Muscle layer of duodenum (tissue), 2 donors: ENCODE data around the gene MYDGF.

ENCODE experiments used
- H3K27ac ChIP-seq: one replicate; pipeline ENCODE4 v1.7.0; 2013; ENCODE audit warnings: mild to moderate bottlenecking, low read length
- H3K27me3 ChIP-seq: one replicate; pipeline ENCODE4 v1.7.0; 2013; ENCODE audit warnings: low read depth, mild to moderate bottlenecking, control low read depth, low read length
- H3K36me3 ChIP-seq, 2 donors: one replicate each; pipeline ENCODE4 v1.7.0; 2013; ENCODE audit warnings: low read length in 2 of 2, control low read depth in 1 of 2, mild to moderate bottlenecking in 1 of 2; ENCODE audit not compliant: insufficient read depth in 2 of 2, control insufficient read depth in 1 of 2
- H3K4me1 ChIP-seq, 2 donors: one replicate each; pipeline ENCODE4 v1.7.0; 2013; ENCODE audit warnings: low read length in 2 of 2, mild to moderate bottlenecking in 2 of 2, control low read depth in 1 of 2, moderate library complexity in 1 of 2; ENCODE audit not compliant: insufficient read depth in 2 of 2, control insufficient read depth in 1 of 2
- H3K4me3 ChIP-seq, 2 donors: one replicate each; pipeline ENCODE4 v1.7.0; 2013; ENCODE audit warnings: low read length in 2 of 2, low read depth in 1 of 2, mild to moderate bottlenecking in 1 of 2
- H3K9me3 ChIP-seq, 2 donors: one replicate each; pipeline ENCODE4 v1.7.0; 2013; ENCODE audit warnings: low read length in 2 of 2, control low read depth in 1 of 2, mild to moderate bottlenecking in 1 of 2; ENCODE audit not compliant: control insufficient read depth in 1 of 2
- donor health status: healthy.

MYDGF gene

GRCh38 chr19:4620675-4621074 lies 49.5 kb downstream of the MYDGF start:
- H3K27ac ChIP-seq, result no peak overlapping the region
- no peaks in the 10 kb centered on the region for H3K36me3 ChIP-seq
- H3K27me3 ChIP-seq, result peaks cover 3% of the 10 kb centered on the region
- no peak overlapping the region for H3K4me3 ChIP-seq
- H3K9me3 ChIP-seq, result no peaks in the 10 kb centered on the region
- H3K4me1 ChIP-seq, result no peaks in the 10 kb centered on the region

- Histone ChIP-seq H3K27me3 (peaks cover 3% of the 10 kb centered on the region), H3K9me3 (no peaks in the 10 kb centered on the region)
Measured at GRCh38 chr19:4619668-4620294, 50.4 kb downstream of the MYDGF start.

GRCh38 chr19:4618019-4618418 lies 52.1 kb downstream of the MYDGF start:
- Histone ChIP-seq H3K36me3 (no peaks in the 10 kb centered on the region), H3K4me1 (no peaks in the 10 kb centered on the region), H3K4me3 (no peak overlapping the region), H3K27ac (no peak overlapping the region), H3K9me3 (no peaks in the 10 kb centered on the region), H3K27me3 (peaks cover 3% of the 10 kb centered on the region)

More at GRCh38 chr19:4619668-4620294, 50.4 kb downstream of the MYDGF start:
- Histone ChIP-seq H3K27ac (no peak overlapping the region), H3K4me1 (no peaks in the 10 kb centered on the region), H3K4me3 (no peak overlapping the region), H3K36me3 (no peaks in the 10 kb centered on the region)

GRCh38 chr19:4613254-4613751 lies 56.8 kb downstream of the MYDGF start:
- H3K27me3 ChIP-seq, result no peaks in the 10 kb centered on the region
- no peaks in the 10 kb centered on the region for H3K36me3 ChIP-seq
- no peaks in the 10 kb centered on the region for H3K4me1 ChIP-seq
- H3K9me3 ChIP-seq, result no peaks in the 10 kb centered on the region
- H3K4me3 ChIP-seq, result no peak overlapping the region
- H3K27ac ChIP-seq, result no peak overlapping the region

GRCh38 chr19:4609878-4610511 lies 60.1 kb downstream of the MYDGF start:
- no peak overlapping the region for H3K27ac ChIP-seq
- peaks cover 4% of the 10 kb centered on the region for H3K27me3 ChIP-seq
- H3K9me3 ChIP-seq, result no peaks in the 10 kb centered on the region
- no peak overlapping the region for H3K4me3 ChIP-seq
- peaks cover 0 to 4% of the 10 kb centered on the region in 2 donors for H3K4me1 ChIP-seq
- no peaks in the 10 kb centered on the region for H3K36me3 ChIP-seq
